Esophagus muscularis mucosa (tissue), 4 donors: Measurements from ENCODE around the gene CDK5RAP2. TPM values are rescaled to one million over a fixed set of nuclear protein-coding genes. Genes with fewer than 3 reads are reported as not detected.

ENCODE experiments used
- DNase-seq: peaks from one replicate; pipeline ENCODE4 v3.0.0-alpha.2; 2017; ENCODE audit errors: extremely low spot score
- H3K27ac ChIP-seq, 4 donors: fragments of 200-600 bp; sonication (generic); replicated peaks in 1 of 4; 1 replicate in 3 of 4; 2 replicates in 1 of 4; pipeline ENCODE4 v1.5.1; 2016 to 2019; ENCODE audit warnings: mild to moderate bottlenecking in 1 of 4
- H3K27me3 ChIP-seq, 4 donors: fragments of 200-600 bp; sonication (generic); one replicate each; pipeline versions ENCODE4 v1.5.1 to v1.6.0; 2016 to 2019
- H3K36me3 ChIP-seq, 4 donors: fragments of 200-600 bp; sonication (generic); one replicate each; pipeline ENCODE4 v1.5.1; 2016 to 2019
- H3K4me1 ChIP-seq, 4 donors: fragments of 200-600 bp; sonication (generic); one replicate each; pipeline ENCODE4 v1.5.1; 2016 to 2019
- H3K4me3 ChIP-seq, 4 donors: fragments of 200-600 bp; sonication (generic); 1 replicate in 2 of 4; 2 replicates in 2 of 4; pipeline ENCODE4 v1.5.1; 2016 to 2019; ENCODE audit warnings: mild to moderate bottlenecking in 4 of 4, moderate library complexity in 1 of 4
- H3K9me3 ChIP-seq, 4 donors: fragments of 200-600 bp; sonication (generic); 1 replicate in 3 of 4; 2 replicates in 1 of 4; pipeline ENCODE4 v1.5.1; 2016 to 2019
- EP300 ChIP-seq: sonication (generic); formaldehyde crosslinking; IDR thresholded peaks from one replicate; pipeline ENCODE4 v1.6.1; 2017; ENCODE audit warnings: antibody characterized with exemption
- POLR2A ChIP-seq: fragments of 450-650 bp; IDR thresholded peaks from one replicate; pipeline ENCODE4 v1.6.1; 2017; ENCODE audit warnings: antibody characterized with exemption, moderate library complexity, mild to moderate bottlenecking, low read depth
- POLR2AphosphoS5 ChIP-seq, 2 donors: sonication (generic); formaldehyde crosslinking; IDR thresholded peaks; one replicate each; pipeline ENCODE4 v1.6.1; 2017; ENCODE audit warnings: antibody characterized with exemption in 2 of 2
- WGBS: methylation state at CpG from one replicate; pipeline ENCODE4 v1.1.5; 2018; 5-methylcytosine and 5-hydroxymethylcytosine counted together
- intact Hi-C: fragments of 100-400 bp; cut with DNase I; formaldehyde crosslinking; loops from one replicate; pipeline ENCODE4 v1.15.1; 2023
- total RNA-seq, 4 donors: library from RNA; depleted of rRNA; stranded (reverse); fragments of >200 nt; gene quantifications; one replicate each; pipeline versions ENCODE4 v1.1.0 to v1.2.1, GENCODE V29; 2016
- TF ChIP-seq, protein P1 (sequence below), 3 experiments: fragments of 200-600 bp in 2 of 3; fragments of 450-650 bp in 1 of 3; sonication (generic) in 2 of 3; IDR thresholded peaks; one replicate each; pipeline ENCODE4 v1.5.1; 2017 to 2019; ENCODE audit warnings: antibody characterized with exemption in 3 of 3, mild to moderate bottlenecking in 2 of 3, moderate library complexity in 1 of 3

CDK5RAP2 gene
- total RNA-seq, 4 donors from 2014 or later = 34.6 to 38.6 (median 36.7) TPM

GRCh38 chr9:120447959-120448500 is 131.9 kb downstream of the CDK5RAP2 start:
- TF ChIP-seq POLR2AphosphoS5 (IDR thresholded peaks at IDR 0.05) (no peak), EP300 (no peak), POLR2A (no peak)
- TF ChIP-seq, protein P1, sequence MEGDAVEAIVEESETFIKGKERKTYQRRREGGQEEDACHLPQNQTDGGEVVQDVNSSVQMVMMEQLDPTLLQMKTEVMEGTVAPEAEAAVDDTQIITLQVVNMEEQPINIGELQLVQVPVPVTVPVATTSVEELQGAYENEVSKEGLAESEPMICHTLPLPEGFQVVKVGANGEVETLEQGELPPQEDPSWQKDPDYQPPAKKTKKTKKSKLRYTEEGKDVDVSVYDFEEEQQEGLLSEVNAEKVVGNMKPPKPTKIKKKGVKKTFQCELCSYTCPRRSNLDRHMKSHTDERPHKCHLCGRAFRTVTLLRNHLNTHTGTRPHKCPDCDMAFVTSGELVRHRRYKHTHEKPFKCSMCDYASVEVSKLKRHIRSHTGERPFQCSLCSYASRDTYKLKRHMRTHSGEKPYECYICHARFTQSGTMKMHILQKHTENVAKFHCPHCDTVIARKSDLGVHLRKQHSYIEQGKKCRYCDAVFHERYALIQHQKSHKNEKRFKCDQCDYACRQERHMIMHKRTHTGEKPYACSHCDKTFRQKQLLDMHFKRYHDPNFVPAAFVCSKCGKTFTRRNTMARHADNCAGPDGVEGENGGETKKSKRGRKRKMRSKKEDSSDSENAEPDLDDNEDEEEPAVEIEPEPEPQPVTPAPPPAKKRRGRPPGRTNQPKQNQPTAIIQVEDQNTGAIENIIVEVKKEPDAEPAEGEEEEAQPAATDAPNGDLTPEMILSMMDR (IDR thresholded peaks at IDR 0.05) = no peak
- no peak for DNase-seq
- H3K4me3 ChIP-seq = no peak overlapping the region
- no peaks in the 10 kb centered on the region for H3K4me1 ChIP-seq
- intact Hi-C loops = no loop called here
- no peaks in the 10 kb centered on the region for H3K27me3 ChIP-seq
- WGBS = 95% methylated on average over 9 of the region's 9 CpGs
- H3K9me3 ChIP-seq = no peaks in the 10 kb centered on the region
- peaks cover 14 to 74% (median 34%) of the 10 kb centered on the region in 4 donors for H3K36me3 ChIP-seq
- no peak overlapping the region for H3K27ac ChIP-seq

GRCh38 chr9:120446671-120447070 is 133.3 kb downstream of the CDK5RAP2 start:
- intact Hi-C loops = no loop called here
- TF ChIP-seq POLR2A = no peak
- TF ChIP-seq, protein P1 (IDR thresholded peaks at IDR 0.05) = no peak
- no peak for TF ChIP-seq POLR2AphosphoS5 (IDR thresholded peaks at IDR 0.05)
- TF ChIP-seq EP300 = no peak
- no peak for DNase-seq
- no peaks in the 10 kb centered on the region for H3K27me3 ChIP-seq
- H3K9me3 ChIP-seq = no peaks in the 10 kb centered on the region
- 95% methylated on average over 4 of the region's 4 CpGs for WGBS
- no peaks in the 10 kb centered on the region for H3K4me1 ChIP-seq
- H3K36me3 ChIP-seq = peaks cover 12 to 77% (median 38%) of the 10 kb centered on the region in 4 donors
- H3K27ac ChIP-seq = no peak overlapping the region
- H3K4me3 ChIP-seq = no peak overlapping the region

- Histone ChIP-seq H3K27me3 (no peaks in the 10 kb centered on the region), H3K4me1 (no peaks in the 10 kb centered on the region)
- 94% methylated on average over 3 of the region's 3 CpGs for WGBS
Observed at GRCh38 chr9:120443976-120444375, 136.0 kb downstream of the CDK5RAP2 start.

DNA sequence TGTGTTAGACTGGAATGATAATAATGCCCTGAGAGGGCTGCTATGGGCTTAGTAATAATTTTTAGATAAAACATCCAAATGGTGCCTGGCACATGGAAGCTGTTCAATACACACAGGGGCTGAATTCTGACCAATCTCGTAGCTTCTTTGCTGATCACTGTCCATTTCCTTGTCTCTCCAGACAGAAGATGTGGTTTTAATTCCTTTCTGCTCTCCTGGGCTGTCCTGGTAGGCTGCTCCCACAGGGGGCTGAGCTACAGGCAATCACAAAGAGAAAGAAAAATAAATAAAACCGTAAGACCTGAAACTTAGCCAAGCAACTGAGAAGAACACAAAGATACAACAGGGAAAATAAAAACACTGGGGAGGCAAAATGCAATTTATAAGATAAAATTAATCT is 136.5 kb downstream of the CDK5RAP2 start:
- H3K4me1 ChIP-seq = no peaks in the 10 kb centered on the region
- no peaks in the 10 kb centered on the region for H3K27me3 ChIP-seq
- WGBS = 45% methylated on average over 2 of the region's 2 CpGs
- TF ChIP-seq, protein P1 (IDR thresholded peaks at IDR 0.05) = no peak
- TF ChIP-seq POLR2AphosphoS5 (IDR thresholded peaks at IDR 0.05) (no peak), POLR2A (no peak), EP300 (no peak)
- H3K27ac ChIP-seq = no peak overlapping the region
- no peak for DNase-seq
- intact Hi-C loops = no loop called here
- H3K36me3 ChIP-seq = peaks cover 22 to 96% (median 61%) of the 10 kb centered on the region in 4 donors
- H3K4me3 ChIP-seq = no peak overlapping the region
- H3K9me3 ChIP-seq = no peaks in the 10 kb centered on the region

More at GRCh38 chr9:120443976-120444375, 136.0 kb downstream of the CDK5RAP2 start:
- no peak for DNase-seq
- intact Hi-C loops = no loop called here
- Histone ChIP-seq H3K27ac (no peak overlapping the region), H3K4me3 (no peak overlapping the region), H3K9me3 (no peaks in the 10 kb centered on the region), H3K36me3 (peaks cover 22 to 91% (median 56%) of the 10 kb centered on the region in 4 donors)
- TF ChIP-seq EP300 (no peak), POLR2A (no peak), POLR2AphosphoS5 (IDR thresholded peaks at IDR 0.05) (no peak)
- TF ChIP-seq, protein P1 (IDR thresholded peaks at IDR 0.05) = no peak
